ENCODE measurements around the gene RFT1.

The RFT1 gene

GRCh38 chr3:53130179-53131061 lies at the start of gene RFT1:
RFT1 (minus strand) TSS chr3:53130435; CDS start chr3:53130400, 35 bp downstream.
- TF ChIP-seq CTCF (IDR thresholded peaks at IDR 0.05; ENCODE audit: control insufficient read depth, extremely low read depth, insufficient read depth), result no peak
- DNase-seq (ENCODE audit: low read depth), result peak; percentile 86
- H3K4me3 ChIP-seq (ENCODE audit: low read depth, low read length), result peak within 1 kb of the TSS; percentile 94

GRCh38 chr3:53179580-53179979 lies 49.3 kb upstream of the RFT1 start:
- no peak overlapping the region for H3K4me3 ChIP-seq (ENCODE audit: low read depth, low read length)
- no peak for TF ChIP-seq CTCF (IDR thresholded peaks at IDR 0.05; ENCODE audit: control insufficient read depth, extremely low read depth, insufficient read depth)
- no peak for DNase-seq (ENCODE audit: low read depth)

- H3K4me3 ChIP-seq (ENCODE audit: low read depth, low read length), result no peak overlapping the region
- no peak for DNase-seq (ENCODE audit: low read depth)
- TF ChIP-seq CTCF (IDR thresholded peaks at IDR 0.05; ENCODE audit: control insufficient read depth, extremely low read depth, insufficient read depth), result no peak
These were observed 48.0 kb upstream of the RFT1 start for GRCh38 chr3:53178246-53178645.

DNA sequence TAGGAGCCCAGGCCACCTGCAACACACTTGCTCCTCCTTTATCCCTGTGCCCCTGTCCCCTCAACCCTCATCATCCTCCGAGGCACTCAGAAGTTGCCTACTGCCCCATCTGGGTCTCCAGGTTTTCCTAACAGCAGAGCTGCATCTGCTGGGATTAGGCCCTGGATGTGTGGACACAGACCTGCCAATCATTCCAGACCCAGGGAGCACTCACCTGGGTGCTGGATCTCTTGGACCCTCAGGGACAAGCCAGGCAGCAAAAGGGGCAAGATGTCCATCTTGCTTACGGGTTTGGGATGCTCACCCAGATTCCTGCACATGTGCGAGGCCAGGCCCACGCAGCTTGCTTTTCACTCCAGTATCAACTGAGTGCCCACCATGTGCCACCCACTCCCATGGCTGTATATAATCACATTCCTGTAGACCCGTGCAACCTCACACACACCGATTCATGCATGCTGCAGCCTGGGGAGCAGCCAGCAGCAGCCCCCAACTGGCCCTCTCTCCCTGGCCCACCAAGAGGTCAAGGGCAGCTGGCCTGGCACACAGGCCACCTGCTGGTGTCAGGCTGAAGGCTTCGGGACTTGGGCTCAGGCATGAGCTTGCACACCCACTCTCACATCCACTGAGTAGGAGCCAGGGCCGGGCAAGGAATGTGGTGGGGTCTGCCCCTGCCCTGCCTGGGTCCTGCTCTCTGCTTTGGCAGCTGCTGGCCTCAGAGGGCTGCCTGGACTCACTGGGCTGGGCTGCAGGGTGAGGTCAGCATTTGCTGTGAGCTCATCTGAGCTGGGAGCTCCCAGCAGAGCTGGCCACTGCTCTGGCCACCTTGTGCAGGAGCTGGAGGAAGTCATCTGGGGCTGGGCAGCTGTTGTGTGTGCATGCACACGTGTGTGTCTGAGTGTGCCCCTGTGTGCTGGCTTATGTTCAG lies 45.6 kb upstream of the RFT1 start:
- no peak for DNase-seq (ENCODE audit: low read depth)
- no peak for TF ChIP-seq CTCF (IDR thresholded peaks at IDR 0.05; ENCODE audit: control insufficient read depth, extremely low read depth, insufficient read depth)
- no peak overlapping the region for H3K4me3 ChIP-seq (ENCODE audit: low read depth, low read length)

GRCh38 chr3:53174346-53175250 lies 44.4 kb upstream of the RFT1 start:
- TF ChIP-seq CTCF (IDR thresholded peaks at IDR 0.05; ENCODE audit: control insufficient read depth, extremely low read depth, insufficient read depth), result no peak
- DNase-seq (ENCODE audit: low read depth), result no peak
- H3K4me3 ChIP-seq (ENCODE audit: low read depth, low read length), result no peak overlapping the region

DNA sequence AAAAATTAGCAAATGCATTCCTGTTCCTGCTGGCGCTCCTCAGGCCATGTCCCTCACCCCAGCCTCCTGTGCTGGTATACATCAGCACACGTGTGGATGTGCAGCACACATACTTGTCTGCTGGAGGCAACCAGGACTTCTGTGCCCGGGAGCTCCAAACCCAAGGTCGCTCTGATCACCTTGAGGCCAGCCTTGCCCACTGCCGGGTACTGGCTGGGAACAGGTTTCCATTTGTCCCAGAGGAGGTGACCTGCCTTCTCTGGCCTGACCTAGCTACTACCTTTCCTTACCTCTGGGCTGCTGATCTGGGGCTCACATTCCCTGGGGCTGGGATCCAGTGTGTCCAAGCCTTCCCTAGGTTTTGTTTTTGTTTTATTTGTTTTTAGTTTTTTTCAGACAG lies 42.9 kb upstream of the RFT1 start:
- H3K4me3 ChIP-seq (ENCODE audit: low read depth, low read length), result no peak overlapping the region
- TF ChIP-seq CTCF (IDR thresholded peaks at IDR 0.05; ENCODE audit: control insufficient read depth, extremely low read depth, insufficient read depth), result no peak
- DNase-seq (ENCODE audit: low read depth), result no peak

Data from LNCaP clone FGC (cell line).